ENCODE results near the gene TAS1R2. TPM values are rescaled to one million over a fixed set of nuclear protein-coding genes. Genes with fewer than 3 reads are reported as not detected.

The TAS1R2 gene
- total and polyA plus RNA-seq, 2 of the 4 experiments (the other 2 are of a cell fraction): not detected

DNA sequence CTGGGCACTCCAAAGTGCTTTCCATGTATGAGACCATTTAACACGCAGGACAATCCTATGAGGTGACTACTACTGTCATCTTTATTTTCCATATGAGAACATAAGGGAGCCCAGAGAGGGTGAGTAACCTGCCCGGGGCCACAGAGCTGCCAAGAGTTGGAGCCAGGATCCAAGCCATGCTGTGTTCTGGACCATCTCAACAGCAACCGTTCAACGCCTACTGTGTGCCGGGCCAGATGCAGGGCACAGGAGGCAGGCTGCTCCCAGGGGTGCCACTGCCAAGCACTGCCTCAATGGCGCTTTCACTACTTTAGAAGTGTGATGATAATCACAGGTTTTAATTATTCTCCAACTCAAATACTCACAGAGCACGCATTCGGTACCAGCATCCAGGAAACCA, 39.1 kb upstream of the TAS1R2 start:
- Histone ChIP-seq H3K79me1 (ENCODE audit: low read depth in 1 of 2, low read length in 2 of 2) (peaks cover 0 to 15% of the 10 kb centered on the region in 2 experiments; a peak in 1 of 4 replicates), H2BK20ac (ENCODE audit: low read depth, low read length) (no peak overlapping the region), H3K56ac (ENCODE audit: extremely low read depth, insufficient read depth, low read length) (no peak overlapping the region), H2BK5ac (ENCODE audit: low read depth, low read length, poor library complexity, severe bottlenecking) (no peak overlapping the region), H3K18ac (ENCODE audit: low read depth, low read length) (no peak overlapping the region), H3K36me3 (ENCODE audit: control insufficient read depth, insufficient read depth, low read length) (peaks cover 2% of the 10 kb centered on the region; the same call in 1 of the 2 replicates), H4K91ac (ENCODE audit: insufficient read depth, low read depth, low read length) (no peak overlapping the region), H3K4me2 (ENCODE audit: low read depth, low read length) (no peak overlapping the region), H3K9ac (ENCODE audit: low read depth, low read length) (no peak overlapping the region), H3K4me3 (ENCODE audit: insufficient read depth, low read depth, low read length) (no peak overlapping the region), H3K4ac (ENCODE audit: low read depth, low read length) (no peak overlapping the region), H4K20me1 (ENCODE audit: insufficient read depth, low read length) (no peaks in the 10 kb centered on the region; the same call in 1 of the 2 replicates), H3K27me3 (ENCODE audit: control insufficient read depth, insufficient read depth, low read length) (no peaks in the 10 kb centered on the region), H3K9me1 (ENCODE audit: insufficient read depth, low read length) (peaks cover 8% of the 10 kb centered on the region; the same call in 1 of the 2 replicates), H2BK120ac (ENCODE audit: low read depth, low read length) (no peak overlapping the region), H3K23ac (ENCODE audit: low read depth, low read length) (no peak overlapping the region), H2AK5ac (ENCODE audit: low read depth, low read length) (no peak overlapping the region), H3K9me3 (ENCODE audit: control insufficient read depth, insufficient read depth, low read length) (no peaks in the 10 kb centered on the region), H3K4me1 (ENCODE audit: control insufficient read depth, insufficient read depth, low read length) (peaks cover 2% of the 10 kb centered on the region), H3K27ac (ENCODE audit: insufficient read depth, low read length) (no peak overlapping the region), H3K14ac (replicated peaks; ENCODE audit: low read depth, low read length) (no peak overlapping the region), H4K5ac (ENCODE audit: low read depth, low read length) (no peak overlapping the region), H2AFZ (replicated peaks; ENCODE audit: low read length, poor library complexity) (no peak overlapping the region), H4K8ac (ENCODE audit: low read depth in 2 of 2, low read length in 2 of 2) (no peak overlapping the region), H2BK15ac (ENCODE audit: low read depth, low read length) (no peak overlapping the region), H2AK9ac (replicated peaks; ENCODE audit: low read depth, low read length, poor library complexity) (no peak overlapping the region)
- dilution Hi-C loops (cut with HindIII; ENCODE audit: low sequenced_read_pairs, unreplicated experiment) (no loop called here), intact Hi-C loops (cut with micrococcal nuclease) (no loop called here), in situ Hi-C loops (cut with MboI; ENCODE audit: low sequenced_read_pairs) (no loop called here)
- TF ChIP-seq POLR2A (IDR thresholded peaks at IDR 0.05; ENCODE audit: low read depth, low read length) (no peak), BHLHE40 (IDR thresholded peaks at IDR 0.05; ENCODE audit: low read depth, low read length) (no peak), RFX5 (IDR thresholded peaks at IDR 0.05; ENCODE audit: low read depth, low read length) (no peak), NFE2L2 (IDR thresholded peaks at IDR 0.05; ENCODE audit: low read depth, low read length) (no peak), RCOR1 (IDR thresholded peaks at IDR 0.05; ENCODE audit: insufficient replicate concordance, low read length) (no peak), CHD1 (IDR thresholded peaks at IDR 0.05; ENCODE audit: low read depth, low read length) (no peak), RAD21 (IDR thresholded peaks at IDR 0.05; ENCODE audit: low read length) (no peak), FOS (IDR thresholded peaks at IDR 0.05; ENCODE audit: low read depth, low read length) (no peak), MAFK (IDR thresholded peaks at IDR 0.05; ENCODE audit: low read depth, low read length) (no peak), MAZ (IDR thresholded peaks at IDR 0.05; ENCODE audit: borderline replicate concordance, low read depth, low read length) (no peak), SMC3 (IDR thresholded peaks at IDR 0.05; ENCODE audit: low read depth, low read length) (no peak), CEBPB (IDR thresholded peaks at IDR 0.05; ENCODE audit: low read depth, low read length) (no peak), MXI1 (IDR thresholded peaks at IDR 0.05; ENCODE audit: borderline replicate concordance, low read depth, low read length) (no peak)
- TF ChIP-seq, protein P1, sequence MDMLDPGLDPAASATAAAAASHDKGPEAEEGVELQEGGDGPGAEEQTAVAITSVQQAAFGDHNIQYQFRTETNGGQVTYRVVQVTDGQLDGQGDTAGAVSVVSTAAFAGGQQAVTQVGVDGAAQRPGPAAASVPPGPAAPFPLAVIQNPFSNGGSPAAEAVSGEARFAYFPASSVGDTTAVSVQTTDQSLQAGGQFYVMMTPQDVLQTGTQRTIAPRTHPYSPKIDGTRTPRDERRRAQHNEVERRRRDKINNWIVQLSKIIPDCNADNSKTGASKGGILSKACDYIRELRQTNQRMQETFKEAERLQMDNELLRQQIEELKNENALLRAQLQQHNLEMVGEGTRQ (IDR thresholded peaks at IDR 0.05; ENCODE audit: low read depth, low read length): no peak
- TF ChIP-seq, protein P2, sequence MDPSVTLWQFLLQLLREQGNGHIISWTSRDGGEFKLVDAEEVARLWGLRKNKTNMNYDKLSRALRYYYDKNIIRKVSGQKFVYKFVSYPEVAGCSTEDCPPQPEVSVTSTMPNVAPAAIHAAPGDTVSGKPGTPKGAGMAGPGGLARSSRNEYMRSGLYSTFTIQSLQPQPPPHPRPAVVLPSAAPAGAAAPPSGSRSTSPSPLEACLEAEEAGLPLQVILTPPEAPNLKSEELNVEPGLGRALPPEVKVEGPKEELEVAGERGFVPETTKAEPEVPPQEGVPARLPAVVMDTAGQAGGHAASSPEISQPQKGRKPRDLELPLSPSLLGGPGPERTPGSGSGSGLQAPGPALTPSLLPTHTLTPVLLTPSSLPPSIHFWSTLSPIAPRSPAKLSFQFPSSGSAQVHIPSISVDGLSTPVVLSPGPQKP (IDR thresholded peaks at IDR 0.05; ENCODE audit: borderline replicate concordance, low read depth, low read length): no peak
- TF ChIP-seq, protein P3, sequence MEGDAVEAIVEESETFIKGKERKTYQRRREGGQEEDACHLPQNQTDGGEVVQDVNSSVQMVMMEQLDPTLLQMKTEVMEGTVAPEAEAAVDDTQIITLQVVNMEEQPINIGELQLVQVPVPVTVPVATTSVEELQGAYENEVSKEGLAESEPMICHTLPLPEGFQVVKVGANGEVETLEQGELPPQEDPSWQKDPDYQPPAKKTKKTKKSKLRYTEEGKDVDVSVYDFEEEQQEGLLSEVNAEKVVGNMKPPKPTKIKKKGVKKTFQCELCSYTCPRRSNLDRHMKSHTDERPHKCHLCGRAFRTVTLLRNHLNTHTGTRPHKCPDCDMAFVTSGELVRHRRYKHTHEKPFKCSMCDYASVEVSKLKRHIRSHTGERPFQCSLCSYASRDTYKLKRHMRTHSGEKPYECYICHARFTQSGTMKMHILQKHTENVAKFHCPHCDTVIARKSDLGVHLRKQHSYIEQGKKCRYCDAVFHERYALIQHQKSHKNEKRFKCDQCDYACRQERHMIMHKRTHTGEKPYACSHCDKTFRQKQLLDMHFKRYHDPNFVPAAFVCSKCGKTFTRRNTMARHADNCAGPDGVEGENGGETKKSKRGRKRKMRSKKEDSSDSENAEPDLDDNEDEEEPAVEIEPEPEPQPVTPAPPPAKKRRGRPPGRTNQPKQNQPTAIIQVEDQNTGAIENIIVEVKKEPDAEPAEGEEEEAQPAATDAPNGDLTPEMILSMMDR (conservative IDR thresholded peaks at IDR 0.05; ENCODE audit: low read depth, low read length): no peak
- ATAC-seq (ENCODE audit: low read depth) (no peak), DNase-seq (no peak)
- WGBS, 2 experiments (ENCODE audit: extremely low coverage in 2 of 2, insufficient read length in 1 of 2): 100% methylated on average over 1 of the region's 8 CpGs; no CpG with 5 or more reads in 1 of the 2 experiments
- CTCF ChIA-PET: interaction anchor here (1.1 kb wide), 1 partner anchor 14 kb away, joined by 4 read pairs; no protein-coding TSS in a partner anchor
- POLR2A ChIA-PET (ENCODE audit: unreplicated experiment): no interaction called here
- no TSS peak for BruUV-seq (replicated peaks)
